ENCODE results near the gene USP5. TPM values are rescaled to one million over a fixed set of nuclear protein-coding genes. Genes with fewer than 3 reads are reported as not detected.

Gene USP5
- total RNA-seq, 1 experiment from 2014 or later: 107 TPM

DNA sequence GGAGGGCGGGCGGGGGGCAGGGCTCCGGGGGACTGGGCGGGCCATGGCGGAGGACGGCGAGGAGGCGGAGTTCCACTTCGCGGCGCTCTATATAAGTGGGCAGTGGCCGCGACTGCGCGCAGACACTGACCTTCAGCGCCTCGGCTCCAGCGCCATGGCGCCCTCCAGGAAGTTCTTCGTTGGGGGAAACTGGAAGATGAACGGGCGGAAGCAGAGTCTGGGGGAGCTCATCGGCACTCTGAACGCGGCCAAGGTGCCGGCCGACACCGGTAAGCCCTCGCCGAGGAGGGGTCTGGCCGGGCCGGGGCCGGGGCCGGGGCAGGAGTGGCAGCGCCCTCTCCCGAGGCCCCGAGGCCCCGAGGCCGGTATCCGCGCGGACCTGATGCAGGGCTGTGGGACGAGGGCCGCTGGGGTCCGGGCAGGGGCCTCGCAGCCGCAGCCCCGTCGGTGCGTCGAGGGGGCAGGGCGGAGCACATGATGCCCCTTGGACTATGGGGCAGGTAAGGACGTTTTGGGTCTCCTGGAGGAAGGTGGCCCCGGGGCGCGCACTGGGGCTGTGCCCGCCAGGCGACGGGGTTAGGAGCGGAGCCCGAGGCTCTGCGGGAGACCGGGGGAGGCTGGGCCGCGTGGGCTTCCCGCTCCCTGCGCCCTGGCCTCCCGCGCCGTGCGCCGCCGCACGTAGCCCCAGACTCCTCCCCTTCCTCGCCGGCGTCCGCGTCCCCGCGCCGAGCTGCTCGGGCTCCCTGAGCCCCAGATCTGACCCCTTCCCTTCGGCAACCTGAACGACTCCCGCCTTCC lies 15.7 kb downstream of the USP5 start, which contains the start of gene TPI1:
Gene TPI1, plus strand, starts transcription at position 119 of the 798 bp plus-strand sequence. Its CDS starts 36 bp downstream, at position 155.
- intact Hi-C loops (cut with micrococcal nuclease): loop anchor here (5.0 kb wide), 1 partner anchor 60 kb away; the partner anchor contains the start of gene ATN1
- H3K27ac ChIP-seq (ENCODE audit: low read length): peak within 1 kb of the TSS; percentile 56
- no peaks in the 10 kb centered on the region for H3K27me3 ChIP-seq (ENCODE audit: low read length)
- H3K4me2 ChIP-seq (ENCODE audit: low read length): peak within 1 kb of the TSS; percentile 98
- POLR2A ChIA-PET (ENCODE audit: unreplicated experiment): interaction anchor here (0.7 kb wide), 1 partner anchor 147 kb away, joined by 6 read pairs; no protein-coding TSS in a partner anchor
- H2AFZ ChIP-seq (ENCODE audit: low read length): peak within 1 kb of the TSS; percentile 86
- H3K9me2 ChIP-seq (replicated peaks; ENCODE audit: low read length): no peaks in the 10 kb centered on the region
- TF ChIP-seq EZH2phosphoT487 (IDR thresholded peaks at IDR 0.05; ENCODE audit: borderline replicate concordance, low read length) (no peak), EZH2 (IDR thresholded peaks at IDR 0.05; ENCODE audit: low read length, unreplicated experiment) (no peak)
- TF ChIP-seq, protein P1, sequence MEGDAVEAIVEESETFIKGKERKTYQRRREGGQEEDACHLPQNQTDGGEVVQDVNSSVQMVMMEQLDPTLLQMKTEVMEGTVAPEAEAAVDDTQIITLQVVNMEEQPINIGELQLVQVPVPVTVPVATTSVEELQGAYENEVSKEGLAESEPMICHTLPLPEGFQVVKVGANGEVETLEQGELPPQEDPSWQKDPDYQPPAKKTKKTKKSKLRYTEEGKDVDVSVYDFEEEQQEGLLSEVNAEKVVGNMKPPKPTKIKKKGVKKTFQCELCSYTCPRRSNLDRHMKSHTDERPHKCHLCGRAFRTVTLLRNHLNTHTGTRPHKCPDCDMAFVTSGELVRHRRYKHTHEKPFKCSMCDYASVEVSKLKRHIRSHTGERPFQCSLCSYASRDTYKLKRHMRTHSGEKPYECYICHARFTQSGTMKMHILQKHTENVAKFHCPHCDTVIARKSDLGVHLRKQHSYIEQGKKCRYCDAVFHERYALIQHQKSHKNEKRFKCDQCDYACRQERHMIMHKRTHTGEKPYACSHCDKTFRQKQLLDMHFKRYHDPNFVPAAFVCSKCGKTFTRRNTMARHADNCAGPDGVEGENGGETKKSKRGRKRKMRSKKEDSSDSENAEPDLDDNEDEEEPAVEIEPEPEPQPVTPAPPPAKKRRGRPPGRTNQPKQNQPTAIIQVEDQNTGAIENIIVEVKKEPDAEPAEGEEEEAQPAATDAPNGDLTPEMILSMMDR (conservative IDR thresholded peaks at IDR 0.05; ENCODE audit: low read depth, low read length): no peak
- H4K20me1 ChIP-seq (ENCODE audit: low read length): peaks cover 23% of the 10 kb centered on the region
- ATAC-seq (peak; percentile 57), DNase-seq (peak; percentile 67)
- peaks cover 3% of the 10 kb centered on the region for H3F3A ChIP-seq (ENCODE audit: low read length, unreplicated experiment)
- H3K79me2 ChIP-seq (ENCODE audit: low read length): peaks cover 28% of the 10 kb centered on the region
- H3K9ac ChIP-seq (ENCODE audit: low read length): peak within 1 kb of the TSS; percentile 97
- H3K9me3 ChIP-seq (ENCODE audit: low read length): no peaks in the 10 kb centered on the region
- CTCF ChIA-PET: no interaction called here
- H3K4me1 ChIP-seq (ENCODE audit: insufficient read depth, low read length): peaks cover 38% of the 10 kb centered on the region
- peaks cover 27% of the 10 kb centered on the region for H3K36me3 ChIP-seq (ENCODE audit: low read depth, low read length)
- BruUV-seq (replicated peaks): no TSS peak
- peak within 1 kb of the TSS; percentile 97 for H3K4me3 ChIP-seq (ENCODE audit: low read length)

DNA sequence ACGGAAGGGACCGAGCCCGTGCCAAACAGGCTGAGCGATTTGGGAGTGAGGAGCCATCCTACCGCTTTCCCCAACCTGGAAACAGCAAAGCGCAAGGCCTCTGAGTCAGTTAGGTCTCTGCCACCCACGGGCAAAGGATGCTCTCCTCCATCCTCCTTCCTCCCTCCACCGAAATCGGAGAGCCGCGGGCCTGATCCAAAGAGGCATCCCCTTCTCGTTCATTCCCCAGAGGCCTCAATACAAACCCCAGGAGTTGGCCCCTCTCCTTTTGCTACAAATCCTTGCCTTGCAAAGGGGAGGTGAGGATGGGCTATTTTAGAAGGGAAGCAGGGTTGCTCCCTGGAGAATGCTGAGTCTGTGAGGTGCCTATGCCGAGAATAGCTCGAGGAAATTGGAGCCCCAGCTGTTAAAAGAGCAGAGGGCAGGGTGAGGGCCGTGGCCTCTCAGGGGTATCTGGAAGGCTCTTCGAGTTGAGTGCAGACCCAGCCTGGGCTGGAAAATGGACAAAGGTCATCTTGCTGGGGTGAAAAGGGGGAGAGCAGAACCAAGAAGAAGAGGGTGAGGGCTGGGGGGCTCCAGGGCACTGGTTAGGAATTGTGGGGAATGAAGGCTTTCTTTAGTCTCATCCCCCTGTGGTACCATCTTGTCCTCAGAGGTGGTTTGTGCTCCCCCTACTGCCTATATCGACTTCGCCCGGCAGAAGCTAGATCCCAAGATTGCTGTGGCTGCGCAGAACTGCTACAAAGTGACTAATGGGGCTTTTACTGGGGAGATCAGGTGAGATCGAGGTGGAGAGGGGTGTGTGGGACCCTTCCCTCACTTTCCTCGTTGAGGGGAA lies 16.5 kb downstream of the USP5 start:
- intact Hi-C loops (cut with micrococcal nuclease): loop anchor here (5.0 kb wide), 1 partner anchor 59 kb away; the partner anchor contains the start of gene ATN1

More for the DNA sequence above, 16.5 kb downstream of the USP5 start:
- POLR2A ChIA-PET (ENCODE audit: unreplicated experiment): no interaction called here
- H4K20me1 ChIP-seq (ENCODE audit: low read length): peaks cover 23% of the 10 kb centered on the region
- H3K27me3 ChIP-seq (ENCODE audit: low read length): no peaks in the 10 kb centered on the region
- peaks cover 38% of the 10 kb centered on the region for H3K4me1 ChIP-seq (ENCODE audit: insufficient read depth, low read length)
- peaks cover 3% of the 10 kb centered on the region for H3F3A ChIP-seq (ENCODE audit: low read length, unreplicated experiment)
- DNase-seq (no peak), ATAC-seq (no peak)
- H3K9ac ChIP-seq (ENCODE audit: low read length): peak overlapping the region; percentile 97
- H3K9me2 ChIP-seq (replicated peaks; ENCODE audit: low read length): no peaks in the 10 kb centered on the region
- no peaks in the 10 kb centered on the region for H3K9me3 ChIP-seq (ENCODE audit: low read length)
- CTCF ChIA-PET: interaction anchor here (1.3 kb wide), 1 partner anchor 16 kb away, joined by 4 read pairs; the partner anchor contains the start of gene USP5
- no peak overlapping the region for H3K27ac ChIP-seq (ENCODE audit: low read length)
- TF ChIP-seq, protein P1 (conservative IDR thresholded peaks at IDR 0.05; ENCODE audit: low read depth, low read length): peak; percentile 20; the same call in 1 of the 2 replicates
- TF ChIP-seq EZH2phosphoT487 (IDR thresholded peaks at IDR 0.05; ENCODE audit: borderline replicate concordance, low read length): no peak
- peaks cover 25% of the 10 kb centered on the region for H3K36me3 ChIP-seq (ENCODE audit: low read depth, low read length)
- TSS peak; percentile 33 for BruUV-seq (replicated peaks)
- no peak overlapping the region for H2AFZ ChIP-seq (ENCODE audit: low read length)
- peaks cover 28% of the 10 kb centered on the region for H3K79me2 ChIP-seq (ENCODE audit: low read length)
- H3K4me3 ChIP-seq (ENCODE audit: low read length): peak overlapping the region; percentile 97
- H3K4me2 ChIP-seq (ENCODE audit: low read length): peak overlapping the region; percentile 98

Measured in PC-3 (cell line).